ENCODE data around the gene BRMS1.
A peak's percentile ranks its signal among the peaks of the same experiment; 100 is the strongest.

Gene BRMS1

GRCh38 chr11:66336234-66337102, 8.4 kb downstream of the BRMS1 start, which contains the start of gene RIN1:
Gene RIN1, minus strand, starts transcription at chr11:66336434. Its CDS starts 32 bp downstream, at chr11:66336402.
- DNase-seq, result peak; percentile 58

GRCh38 chr11:66335531-66336233, 9.2 kb downstream of the BRMS1 start:
- no peak for DNase-seq

- DNase-seq, result no peak
Observed at GRCh38 chr11:66334605-66335442, 10.1 kb downstream of the BRMS1 start.

- DNase-seq, result no peak
Observed at GRCh38 chr11:66333896-66334604, 10.9 kb downstream of the BRMS1 start.

GRCh38 chr11:66333220-66333877, 11.6 kb downstream of the BRMS1 start:
- DNase-seq, result no peak

- no peak for DNase-seq
Observed at GRCh38 chr11:66332371-66333219, 12.3 kb downstream of the BRMS1 start.

GRCh38 chr11:66331542-66332370, 13.1 kb downstream of the BRMS1 start:
- DNase-seq, result no peak

GRCh38 chr11:66330931-66331330, 14.0 kb downstream of the BRMS1 start:
- DNase-seq, result no peak

- DNase-seq, result no peak
Observed at GRCh38 chr11:66329165-66329673, 15.7 kb downstream of the BRMS1 start.

GRCh38 chr11:66328302-66329144, 16.4 kb downstream of the BRMS1 start:
- peak; percentile 86 for DNase-seq

GRCh38 chr11:66328031-66328301, 16.9 kb downstream of the BRMS1 start:
- no peak for DNase-seq

- no peak for DNase-seq
Observed at GRCh38 chr11:66327171-66328030, 17.5 kb downstream of the BRMS1 start.

GRCh38 chr11:66326261-66327111, 18.4 kb downstream of the BRMS1 start:
- no peak for DNase-seq

GRCh38 chr11:66325263-66325671, 19.6 kb downstream of the BRMS1 start:
- no peak for DNase-seq

GRCh38 chr11:66324664-66325063, 20.2 kb downstream of the BRMS1 start:
- no peak for DNase-seq

- DNase-seq, result no peak
Observed at GRCh38 chr11:66323684-66324083, 21.2 kb downstream of the BRMS1 start.

Measured in hematopoietic multipotent progenitor cell treated with erythropoietin and hydrocortisone succinate and interleukin-3 and kit ligand, for 6 days (in vitro differentiated cells).